Measurements from ENCODE around the gene PDILT.
"Not testable (repeated sequence)": the region's sequence is repeated elsewhere in the genome, so short reads cannot be mapped to it uniquely, and the experiment has no call there.

- TF ChIP-seq POLR2A (IDR thresholded peaks at IDR 0.05; ENCODE audit: low read depth); CTCF (IDR thresholded peaks at IDR 0.05); POLR2AphosphoS5 (IDR thresholded peaks at IDR 0.05): not testable (repeated sequence)
Measured at GRCh38 chr16:20439820-20440231, 35.3 kb upstream of the PDILT start.

All from esophagus muscularis mucosa (tissue), 3 donors.